GM12864 (cell line): Measurements from ENCODE around the gene TAS2R8.
A peak's percentile ranks its signal among the peaks of the same experiment; 100 is the strongest.
"Not testable (repeated sequence)": the region's sequence is repeated elsewhere in the genome, so short reads cannot be mapped to it uniquely, and the experiment has no call there.

Source experiments
- DNase-seq: peaks from one replicate; pipeline ENCODE4 v3.0.0-alpha.2; 2011; ENCODE audit warnings: low read depth
- H3K4me3 ChIP-seq: 2 replicates; pipeline ENCODE4 v1.5.1; 2011; ENCODE audit warnings: mild to moderate bottlenecking, low read depth, low read length, control low read depth
- TF ChIP-seq, protein P1 (sequence below): IDR thresholded peaks from 2 replicates; pipeline ENCODE4 v1.5.1; 2011; ENCODE audit warnings: low read depth, mild to moderate bottlenecking, moderate library complexity, low read length, control low read depth, inconsistent platforms; ENCODE audit errors: missing control alignments

The TAS2R8 gene

DNA sequence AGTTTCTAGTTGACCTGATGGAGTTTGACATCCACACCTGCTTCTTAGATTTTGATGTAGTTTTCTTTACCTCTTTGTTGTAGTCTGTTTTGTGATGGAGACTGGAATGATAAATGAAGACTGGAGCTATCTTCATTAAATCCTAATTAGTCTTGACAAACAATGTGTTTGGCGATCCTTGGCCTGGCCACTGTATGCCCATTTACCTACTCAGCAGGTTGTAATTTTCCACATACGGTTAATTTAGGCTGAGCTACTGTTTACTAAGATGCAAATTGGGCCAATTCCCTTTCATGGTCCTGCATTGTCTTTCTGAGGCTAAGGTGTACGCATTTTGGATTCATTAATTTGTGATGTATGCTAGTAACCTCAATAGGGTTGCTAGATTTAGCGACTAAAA, 4.5 kb downstream of the TAS2R8 start, which contains the start of gene TAS2R7:
Gene TAS2R7 (minus strand): TSS at position 41 of the 400 bp plus-strand sequence. CDS start 57 bp downstream, outside the sequence.
- no peak for DNase-seq
- H3K4me3 ChIP-seq: no peak within 1 kb of the TSS
- TF ChIP-seq, protein P1, sequence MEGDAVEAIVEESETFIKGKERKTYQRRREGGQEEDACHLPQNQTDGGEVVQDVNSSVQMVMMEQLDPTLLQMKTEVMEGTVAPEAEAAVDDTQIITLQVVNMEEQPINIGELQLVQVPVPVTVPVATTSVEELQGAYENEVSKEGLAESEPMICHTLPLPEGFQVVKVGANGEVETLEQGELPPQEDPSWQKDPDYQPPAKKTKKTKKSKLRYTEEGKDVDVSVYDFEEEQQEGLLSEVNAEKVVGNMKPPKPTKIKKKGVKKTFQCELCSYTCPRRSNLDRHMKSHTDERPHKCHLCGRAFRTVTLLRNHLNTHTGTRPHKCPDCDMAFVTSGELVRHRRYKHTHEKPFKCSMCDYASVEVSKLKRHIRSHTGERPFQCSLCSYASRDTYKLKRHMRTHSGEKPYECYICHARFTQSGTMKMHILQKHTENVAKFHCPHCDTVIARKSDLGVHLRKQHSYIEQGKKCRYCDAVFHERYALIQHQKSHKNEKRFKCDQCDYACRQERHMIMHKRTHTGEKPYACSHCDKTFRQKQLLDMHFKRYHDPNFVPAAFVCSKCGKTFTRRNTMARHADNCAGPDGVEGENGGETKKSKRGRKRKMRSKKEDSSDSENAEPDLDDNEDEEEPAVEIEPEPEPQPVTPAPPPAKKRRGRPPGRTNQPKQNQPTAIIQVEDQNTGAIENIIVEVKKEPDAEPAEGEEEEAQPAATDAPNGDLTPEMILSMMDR: no peak

DNA sequence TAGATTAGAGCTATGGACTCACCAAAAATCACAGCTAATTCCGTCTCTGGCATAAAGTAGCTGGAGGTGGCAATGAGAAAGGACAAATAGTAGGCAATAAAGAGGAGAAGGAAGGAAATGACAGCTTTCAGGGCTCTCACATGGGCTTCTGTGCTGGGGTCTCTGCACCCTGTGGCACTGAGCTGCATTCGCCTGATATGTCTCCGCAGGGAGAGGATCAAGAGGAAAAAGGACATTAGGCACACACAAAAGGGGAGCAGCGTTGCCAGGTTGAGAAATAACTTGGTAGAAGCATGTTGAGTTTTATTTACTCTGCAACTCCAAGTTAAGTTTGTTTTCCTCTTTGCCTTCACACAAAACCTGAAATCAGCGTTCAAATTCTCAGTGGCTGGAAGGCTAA, 5.3 kb downstream of the TAS2R8 start:
- TF ChIP-seq, protein P1: no peak
- H3K4me3 ChIP-seq: no peak overlapping the region
- no peak for DNase-seq

DNA sequence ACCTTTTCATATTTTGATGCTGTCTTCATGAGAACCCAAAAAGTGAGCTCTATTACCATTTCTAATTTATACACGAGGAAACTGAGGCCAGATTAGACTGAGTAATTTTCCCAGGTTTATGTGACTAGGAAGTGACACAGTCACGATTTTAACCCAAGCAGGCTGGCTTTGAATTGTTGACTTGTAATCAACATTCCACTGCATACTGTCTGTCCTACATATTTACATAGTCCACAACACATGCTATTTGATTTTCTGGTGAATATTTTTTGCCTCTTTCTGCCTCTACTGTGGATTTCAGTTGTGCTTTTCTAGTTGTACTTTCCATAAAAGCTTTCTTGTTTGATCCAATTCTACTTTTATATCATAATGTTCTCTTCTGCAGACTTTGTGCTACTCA, 12.9 kb downstream of the TAS2R8 start:
- no peak overlapping the region for H3K4me3 ChIP-seq
- no peak for DNase-seq
- TF ChIP-seq, protein P1: no peak

DNA sequence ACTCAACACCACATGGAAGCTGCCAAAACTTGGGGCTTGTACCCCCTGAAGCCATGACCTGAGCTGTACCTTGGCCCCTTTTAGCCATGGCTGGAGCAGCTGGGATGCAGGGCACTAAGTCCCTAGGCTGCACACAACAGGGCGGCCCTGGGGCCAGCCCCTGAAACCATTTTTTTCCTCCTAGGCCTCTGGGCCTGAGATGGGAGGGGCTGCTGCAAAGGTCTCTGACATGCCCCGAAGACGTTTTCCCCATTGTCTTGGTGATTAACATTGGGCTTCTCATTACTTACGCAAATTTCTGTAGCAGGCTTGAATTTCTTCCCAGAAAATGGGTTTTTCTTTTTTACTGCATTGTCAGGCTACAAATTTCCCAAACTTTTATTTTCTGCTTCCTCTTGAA, 15.3 kb downstream of the TAS2R8 start:
- DNase-seq, H3K4me3 ChIP-seq: not testable (repeated sequence)

DNA sequence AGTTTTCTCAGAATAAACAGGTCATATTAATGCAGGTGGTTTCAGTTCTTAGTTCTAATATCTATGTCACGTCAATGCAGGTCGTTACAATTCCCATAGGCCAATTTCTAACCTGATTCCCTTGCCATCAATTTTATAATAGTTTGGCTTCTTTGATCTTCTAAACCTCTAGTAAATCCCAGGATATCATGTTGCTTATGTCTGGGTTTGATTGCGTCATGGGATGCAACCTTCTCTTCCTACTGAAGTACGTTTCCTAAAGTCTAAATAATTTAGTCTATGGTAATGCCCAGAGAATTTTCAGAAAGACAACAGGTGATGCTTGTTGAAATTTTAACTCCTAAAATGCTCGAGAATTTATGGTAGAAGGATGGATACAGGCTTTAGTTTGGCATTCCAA, 23.8 kb downstream of the TAS2R8 start:
- DNase-seq: no peak
- TF ChIP-seq, protein P1: no peak
- H3K4me3 ChIP-seq: no peak overlapping the region

DNA sequence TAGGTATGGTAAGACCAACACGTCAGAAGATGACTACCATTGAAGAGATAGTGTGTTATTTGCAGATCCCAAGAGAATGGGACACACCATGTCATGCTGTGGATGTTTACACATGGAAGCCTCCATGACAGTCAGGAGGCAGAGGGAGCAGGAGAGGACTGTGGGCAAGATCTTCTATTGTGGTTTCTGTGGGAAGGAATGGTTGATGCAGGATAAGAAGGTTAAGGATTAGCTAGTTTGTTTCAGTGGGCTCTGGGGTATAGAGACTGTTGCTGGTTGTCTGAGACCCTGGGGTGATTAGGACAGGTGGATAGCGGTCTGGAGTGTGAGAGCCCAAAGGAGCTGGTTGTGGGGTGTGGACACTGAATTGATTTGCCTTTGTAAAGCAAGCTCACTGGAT, 28.0 kb downstream of the TAS2R8 start:
- H3K4me3 ChIP-seq: no peak overlapping the region
- TF ChIP-seq, protein P1: no peak
- no peak for DNase-seq

DNA sequence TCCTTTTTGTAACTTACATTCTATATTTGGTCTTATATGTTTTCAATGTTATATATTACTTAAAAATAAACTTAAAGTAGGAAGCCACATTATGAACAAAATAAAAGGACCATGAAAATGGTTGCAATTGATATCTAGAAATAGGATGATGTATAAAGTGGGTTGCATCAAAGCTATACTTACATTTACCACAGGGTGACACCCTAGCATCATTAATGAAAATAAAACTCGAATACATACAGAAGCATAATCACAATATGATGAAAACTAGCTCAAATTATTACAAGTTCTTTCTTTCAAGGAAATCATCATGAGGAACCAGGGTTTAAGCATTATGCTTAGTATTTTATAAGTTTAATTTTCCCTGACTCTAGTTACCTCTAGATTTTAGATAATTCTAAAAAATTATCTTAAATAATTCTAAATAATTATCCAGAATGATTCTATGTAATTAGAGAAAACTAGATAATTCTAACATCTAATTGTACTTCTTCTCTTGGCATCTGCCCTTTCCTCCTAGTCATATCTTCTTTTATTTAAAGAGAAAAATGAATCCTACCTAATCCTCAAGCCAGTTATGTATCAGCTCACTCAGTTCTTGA, 35.9 kb downstream of the TAS2R8 start:
- no peak overlapping the region for H3K4me3 ChIP-seq
- TF ChIP-seq, protein P1: peak; percentile 38
- DNase-seq: no peak

DNA sequence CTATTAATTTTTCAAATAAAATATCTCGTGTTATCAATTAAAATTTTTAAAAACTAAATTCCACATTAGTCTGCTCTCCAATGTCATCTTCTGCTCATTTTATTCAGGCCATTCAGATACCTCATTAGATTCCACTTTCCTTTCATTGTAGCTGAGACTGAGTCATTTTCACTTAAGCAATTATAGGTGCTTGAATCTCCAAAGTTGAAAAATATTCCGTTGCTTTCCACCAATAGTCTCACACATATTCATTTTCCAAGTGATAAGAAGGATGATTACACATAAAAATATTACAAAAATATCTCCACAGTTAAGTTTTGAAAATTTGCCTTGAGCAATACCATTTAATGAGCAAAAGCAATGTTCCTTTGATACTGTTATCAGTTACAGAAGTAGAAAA, 47.4 kb downstream of the TAS2R8 start:
- H3K4me3 ChIP-seq: no peak overlapping the region
- DNase-seq: no peak
- TF ChIP-seq, protein P1: no peak
